ENCODE results near the gene DLGAP1. TPM values are rescaled to one million over a fixed set of nuclear protein-coding genes. Genes with fewer than 3 reads are reported as not detected.

DLGAP1 gene
- polyA plus RNA-seq, 1 donor from 2014 or later = 4.5 TPM

- no peaks in the 10 kb centered on the region for H3K79me2 ChIP-seq (replicated peaks; ENCODE audit: insufficient read depth, low read length)
- no peak overlapping the region for H2AFZ ChIP-seq (ENCODE audit: low read depth, low read length)
- H3K4me3 ChIP-seq (ENCODE audit: low read length) = no peak overlapping the region
- H3K4me2 ChIP-seq (ENCODE audit: low read length) = no peak overlapping the region
- no peak overlapping the region for H3K9ac ChIP-seq (ENCODE audit: low read length)
- no peaks in the 10 kb centered on the region for H3K36me3 ChIP-seq (ENCODE audit: insufficient read depth, low read length)
- no peaks in the 10 kb centered on the region for H3F3A ChIP-seq (ENCODE audit: insufficient read depth, low read length, poor library complexity, severe bottlenecking)
- H3K9me2 ChIP-seq (ENCODE audit: insufficient read depth, low read length) = no peaks in the 10 kb centered on the region
- H3K27ac ChIP-seq (ENCODE audit: low read length) = no peak overlapping the region
- TF ChIP-seq SMC3 (conservative IDR thresholded peaks at IDR 0.05; ENCODE audit: poor library complexity) (no peak), REST (IDR thresholded peaks at IDR 0.05; ENCODE audit: borderline replicate concordance) (no peak), EP300 (conservative IDR thresholded peaks at IDR 0.05; ENCODE audit: poor library complexity, severe bottlenecking) (no peak), RAD21 (conservative IDR thresholded peaks at IDR 0.05) (no peak), POLR2AphosphoS5 (IDR thresholded peaks at IDR 0.05) (no peak), TAF1 (IDR thresholded peaks at IDR 0.05; ENCODE audit: low read depth) (no peak), MXI1 (conservative IDR thresholded peaks at IDR 0.05; ENCODE audit: poor library complexity, severe bottlenecking) (no peak), CTCF (IDR thresholded peaks at IDR 0.05; ENCODE audit: poor library complexity, severe bottlenecking) (no peak), EZH2 (IDR thresholded peaks at IDR 0.05; ENCODE audit: borderline replicate concordance, insufficient read depth, low read length, poor library complexity, severe bottlenecking) (no peak)
- no peaks in the 10 kb centered on the region for H4K20me1 ChIP-seq (ENCODE audit: insufficient read depth)
- H3K27me3 ChIP-seq (ENCODE audit: insufficient read depth, low read depth, low read length) = no peaks in the 10 kb centered on the region
- H3K9me3 ChIP-seq (ENCODE audit: low read length) = no peaks in the 10 kb centered on the region
Observed at GRCh38 chr18:3970929-3971328, 484.2 kb downstream of the DLGAP1 start.

- Histone ChIP-seq H3K4me2 (ENCODE audit: low read length) (no peak overlapping the region), H3K9ac (ENCODE audit: low read length) (no peak overlapping the region), H3K9me3 (ENCODE audit: low read length) (no peaks in the 10 kb centered on the region), H4K20me1 (ENCODE audit: insufficient read depth) (no peaks in the 10 kb centered on the region), H3F3A (ENCODE audit: insufficient read depth, low read length, poor library complexity, severe bottlenecking) (no peaks in the 10 kb centered on the region), H3K27ac (ENCODE audit: low read length) (no peak overlapping the region), H3K36me3 (ENCODE audit: insufficient read depth, low read length) (no peaks in the 10 kb centered on the region), H3K4me3 (ENCODE audit: low read length) (no peak overlapping the region), H3K9me2 (ENCODE audit: insufficient read depth, low read length) (no peaks in the 10 kb centered on the region), H3K79me2 (replicated peaks; ENCODE audit: insufficient read depth, low read length) (no peaks in the 10 kb centered on the region), H3K27me3 (ENCODE audit: insufficient read depth, low read depth, low read length) (no peaks in the 10 kb centered on the region), H2AFZ (ENCODE audit: low read depth, low read length) (no peak overlapping the region)
- no peak for TF ChIP-seq EZH2 (IDR thresholded peaks at IDR 0.05; ENCODE audit: borderline replicate concordance, insufficient read depth, low read length, poor library complexity, severe bottlenecking)
- no peak for TF ChIP-seq REST (IDR thresholded peaks at IDR 0.05; ENCODE audit: borderline replicate concordance)
Observed at GRCh38 chr18:3967359-3968180, 487.5 kb downstream of the DLGAP1 start.

Data from neural cell (in vitro differentiated cells).